Activated T-cell treated with anti-CD3 and anti-CD28 coated beads, Interleukin-2, amount 50 U/mL, for 24 hours (primary cell): ENCODE results near the gene SNAP25.

ENCODE experiments used
- DNase-seq: peaks from one replicate; pipeline ENCODE4 v3.0.0-alpha.2; 2020
- H3K27ac Mint-ChIP-seq: 2 replicates; pipeline ENCODE4 v1.8.0; 2020; ENCODE audit warnings: mild to moderate bottlenecking, mixed read lengths
- H3K27me3 Mint-ChIP-seq: 2 replicates; pipeline ENCODE4 v1.8.0; 2020; ENCODE audit warnings: mixed read lengths
- H3K36me3 Mint-ChIP-seq: 2 replicates; pipeline ENCODE4 v1.8.0; 2020; ENCODE audit warnings: low read depth, mixed read lengths
- H3K4me1 Mint-ChIP-seq: 2 replicates; pipeline ENCODE4 v1.8.0; 2020; ENCODE audit warnings: low read depth, mixed read lengths
- H3K4me3 Mint-ChIP-seq: 2 replicates; pipeline ENCODE4 v1.8.0; 2020; ENCODE audit warnings: mild to moderate bottlenecking, moderate library complexity, mixed read lengths
- H3K9me3 Mint-ChIP-seq: 2 replicates; pipeline ENCODE4 v1.8.0; 2020; ENCODE audit warnings: mixed read lengths

Gene SNAP25

GRCh38 chr20:10264166-10264558 is 45.5 kb downstream of the SNAP25 start:
- Mint-ChIP-seq H3K4me3 (no peak overlapping the region), H3K27ac (no peak overlapping the region), H3K9me3 (no peaks in the 10 kb centered on the region), H3K27me3 (peaks cover 4% of the 10 kb centered on the region), H3K36me3 (no peaks in the 10 kb centered on the region), H3K4me1 (no peaks in the 10 kb centered on the region)
- no peak for DNase-seq

- Mint-ChIP-seq H3K36me3 (no peaks in the 10 kb centered on the region), H3K27ac (no peak overlapping the region), H3K4me1 (no peaks in the 10 kb centered on the region), H3K27me3 (no peaks in the 10 kb centered on the region), H3K4me3 (no peak overlapping the region), H3K9me3 (no peaks in the 10 kb centered on the region)
- no peak for DNase-seq
These were observed 50.0 kb downstream of the SNAP25 start for GRCh38 chr20:10268636-10269035.

DNA sequence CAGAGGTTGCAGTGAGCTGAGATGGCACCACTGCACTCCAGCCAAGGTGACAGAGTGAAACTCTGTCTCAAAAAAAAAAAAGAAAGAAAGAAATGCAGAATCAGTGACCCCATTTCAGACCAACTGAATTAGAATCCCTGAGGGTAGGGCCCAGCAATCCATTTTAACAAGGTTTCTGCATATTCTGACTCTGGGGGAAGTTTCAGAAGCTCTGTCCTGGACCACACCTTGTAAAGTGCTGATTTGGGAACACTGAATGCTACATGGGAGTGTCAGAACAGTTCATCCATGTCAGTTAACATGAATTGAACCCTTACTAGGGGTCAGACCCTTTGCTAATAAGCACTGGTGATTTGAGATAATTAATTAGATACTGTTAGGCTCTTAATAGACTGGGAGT is 52.0 kb downstream of the SNAP25 start:
- DNase-seq, result no peak
- Mint-ChIP-seq H3K36me3 (no peaks in the 10 kb centered on the region), H3K27ac (no peak overlapping the region), H3K9me3 (no peaks in the 10 kb centered on the region), H3K27me3 (no peaks in the 10 kb centered on the region), H3K4me3 (no peak overlapping the region), H3K4me1 (no peaks in the 10 kb centered on the region)

DNA sequence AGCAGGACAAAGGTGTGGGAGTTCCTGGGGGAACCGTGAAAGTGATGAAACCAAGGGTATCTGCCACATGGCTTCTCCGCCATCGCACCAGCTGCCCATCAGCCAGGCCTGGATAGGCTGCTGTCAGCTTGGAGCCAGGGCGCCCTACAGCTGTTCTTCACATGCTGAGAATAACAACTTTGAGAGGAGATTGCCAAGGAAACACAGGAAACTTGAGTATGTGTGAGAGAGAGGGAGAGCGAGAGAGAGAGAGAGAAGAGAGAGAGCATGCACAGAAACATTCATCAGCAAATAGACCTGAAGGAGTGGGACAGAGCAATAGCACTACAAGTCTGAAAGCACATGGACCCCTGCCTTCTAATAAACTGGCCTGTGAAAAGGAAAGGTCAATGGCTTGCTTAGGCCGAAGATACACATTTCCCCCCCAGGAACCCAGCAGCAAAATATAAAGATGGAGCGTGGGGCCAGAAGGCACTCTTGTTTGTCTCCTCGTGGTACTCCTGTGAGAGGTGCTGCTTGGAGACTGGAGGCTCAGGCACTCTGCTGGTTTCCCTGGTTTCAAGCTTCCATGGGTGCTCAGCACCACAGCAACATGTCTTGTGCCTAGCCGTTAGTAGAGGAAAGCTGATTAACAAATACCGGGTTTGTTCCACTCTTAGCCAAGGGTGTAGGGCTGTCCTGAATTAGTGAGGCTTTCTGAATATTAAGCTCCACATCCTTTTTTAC is 53.0 kb downstream of the SNAP25 start:
- H3K4me3 Mint-ChIP-seq, result no peak overlapping the region
- H3K27ac Mint-ChIP-seq, result no peak overlapping the region
- DNase-seq, result no peak
- no peaks in the 10 kb centered on the region for H3K4me1 Mint-ChIP-seq
- H3K9me3 Mint-ChIP-seq, result no peaks in the 10 kb centered on the region
- no peaks in the 10 kb centered on the region for H3K36me3 Mint-ChIP-seq
- no peaks in the 10 kb centered on the region for H3K27me3 Mint-ChIP-seq

GRCh38 chr20:10276878-10277580 is 58.4 kb downstream of the SNAP25 start:
- no peak overlapping the region for H3K4me3 Mint-ChIP-seq
- peaks cover 15% of the 10 kb centered on the region for H3K27me3 Mint-ChIP-seq
- DNase-seq, result no peak
- no peaks in the 10 kb centered on the region for H3K9me3 Mint-ChIP-seq
- no peaks in the 10 kb centered on the region for H3K36me3 Mint-ChIP-seq
- H3K27ac Mint-ChIP-seq, result no peak overlapping the region
- H3K4me1 Mint-ChIP-seq, result no peaks in the 10 kb centered on the region

GRCh38 chr20:10277616-10278015 is 59.0 kb downstream of the SNAP25 start:
- H3K27ac Mint-ChIP-seq, result no peak overlapping the region
- H3K4me3 Mint-ChIP-seq, result no peak overlapping the region
- peaks cover 15% of the 10 kb centered on the region for H3K27me3 Mint-ChIP-seq
- no peaks in the 10 kb centered on the region for H3K4me1 Mint-ChIP-seq
- H3K9me3 Mint-ChIP-seq, result no peaks in the 10 kb centered on the region
- no peaks in the 10 kb centered on the region for H3K36me3 Mint-ChIP-seq
- no peak for DNase-seq

DNA sequence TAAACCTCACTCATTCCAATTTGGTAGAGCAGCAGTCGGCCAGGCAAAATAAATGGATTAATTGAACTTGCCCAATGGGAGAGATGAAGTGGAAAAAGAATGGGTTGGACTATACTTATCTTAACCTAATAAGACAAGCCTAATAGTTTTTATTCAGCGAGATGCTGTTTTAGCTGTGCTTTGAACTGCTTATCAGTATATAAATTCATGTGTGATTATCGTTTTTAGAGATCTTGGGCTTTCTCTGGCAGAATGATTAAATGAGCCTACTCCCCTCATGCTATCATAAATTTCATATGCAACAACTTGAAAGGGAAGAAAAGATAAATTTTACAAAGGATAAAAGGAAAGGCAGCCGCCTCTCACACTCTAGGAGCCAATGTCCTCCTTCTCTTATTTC is 59.8 kb downstream of the SNAP25 start:
- Mint-ChIP-seq H3K36me3 (no peaks in the 10 kb centered on the region), H3K9me3 (no peaks in the 10 kb centered on the region), H3K4me1 (no peaks in the 10 kb centered on the region), H3K4me3 (no peak overlapping the region), H3K27ac (no peak overlapping the region), H3K27me3 (peaks cover 15% of the 10 kb centered on the region)
- no peak for DNase-seq

- no peak overlapping the region for H3K4me3 Mint-ChIP-seq
- H3K27ac Mint-ChIP-seq, result no peak overlapping the region
- peaks cover 15% of the 10 kb centered on the region for H3K27me3 Mint-ChIP-seq
- no peaks in the 10 kb centered on the region for H3K36me3 Mint-ChIP-seq
- DNase-seq, result no peak
- no peaks in the 10 kb centered on the region for H3K9me3 Mint-ChIP-seq
- H3K4me1 Mint-ChIP-seq, result no peaks in the 10 kb centered on the region
These were observed 61.6 kb downstream of the SNAP25 start for GRCh38 chr20:10280018-10280908.

DNA sequence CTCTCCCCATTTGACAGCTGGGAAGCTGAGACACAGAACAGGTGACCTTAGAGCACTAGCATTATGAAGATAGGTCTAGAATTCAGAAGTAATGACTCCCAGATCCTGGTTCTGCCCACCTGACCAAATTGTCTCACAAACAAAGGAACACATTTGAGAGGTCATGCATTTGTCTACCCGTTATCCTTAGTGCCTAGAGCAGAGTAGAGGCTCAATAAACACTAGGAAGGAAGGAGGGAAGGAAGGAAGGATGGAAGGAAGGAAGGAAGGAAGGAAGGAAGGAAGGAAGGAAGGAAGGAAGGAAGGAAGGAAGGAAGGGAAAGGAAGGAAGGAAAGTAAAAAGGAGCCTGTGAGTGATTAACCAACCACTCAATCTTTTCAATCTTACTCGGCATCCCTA is 63.3 kb downstream of the SNAP25 start:
- H3K9me3 Mint-ChIP-seq, result no peaks in the 10 kb centered on the region
- no peak overlapping the region for H3K4me3 Mint-ChIP-seq
- no peaks in the 10 kb centered on the region for H3K36me3 Mint-ChIP-seq
- no peak overlapping the region for H3K27ac Mint-ChIP-seq
- DNase-seq, result no peak
- H3K4me1 Mint-ChIP-seq, result no peaks in the 10 kb centered on the region
- H3K27me3 Mint-ChIP-seq, result peaks cover 19% of the 10 kb centered on the region

DNA sequence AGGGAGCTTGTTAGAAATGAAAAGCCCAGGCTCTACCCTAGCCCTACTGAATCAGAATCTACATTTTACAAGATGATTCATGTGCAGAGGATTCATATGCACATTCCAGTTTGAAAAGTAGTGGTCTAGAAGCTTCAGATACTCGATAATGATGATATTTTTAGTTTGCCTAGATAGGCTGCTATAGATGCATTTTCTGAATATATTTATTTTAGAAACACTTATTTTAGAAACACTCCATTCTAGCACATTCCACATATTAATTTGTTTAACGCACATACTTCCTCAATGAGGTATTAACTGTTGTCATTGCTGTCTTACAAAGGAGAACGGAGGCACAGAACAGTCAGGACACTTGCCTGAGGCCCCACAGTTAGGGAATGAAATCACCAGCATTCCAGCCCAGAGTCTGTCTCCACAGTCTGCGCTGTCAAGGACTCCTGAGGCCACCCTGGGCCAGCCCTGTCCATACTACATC is 64.4 kb downstream of the SNAP25 start:
- Mint-ChIP-seq H3K4me3 (no peak overlapping the region), H3K36me3 (no peaks in the 10 kb centered on the region), H3K9me3 (no peaks in the 10 kb centered on the region), H3K27ac (no peak overlapping the region), H3K4me1 (no peaks in the 10 kb centered on the region), H3K27me3 (peaks cover 15% of the 10 kb centered on the region)
- no peak for DNase-seq

- no peak for DNase-seq
- Mint-ChIP-seq H3K27ac (no peak overlapping the region), H3K9me3 (no peaks in the 10 kb centered on the region), H3K4me1 (no peaks in the 10 kb centered on the region), H3K4me3 (no peak overlapping the region), H3K27me3 (peaks cover 14% of the 10 kb centered on the region), H3K36me3 (no peaks in the 10 kb centered on the region)
These were observed 67.7 kb downstream of the SNAP25 start for GRCh38 chr20:10286356-10286755.

- Mint-ChIP-seq H3K27me3 (peaks cover 18% of the 10 kb centered on the region), H3K4me1 (no peaks in the 10 kb centered on the region), H3K36me3 (no peaks in the 10 kb centered on the region), H3K27ac (no peak overlapping the region), H3K4me3 (no peak overlapping the region), H3K9me3 (no peaks in the 10 kb centered on the region)
- DNase-seq, result no peak
These were observed 69.8 kb downstream of the SNAP25 start for GRCh38 chr20:10288421-10288820.

DNA sequence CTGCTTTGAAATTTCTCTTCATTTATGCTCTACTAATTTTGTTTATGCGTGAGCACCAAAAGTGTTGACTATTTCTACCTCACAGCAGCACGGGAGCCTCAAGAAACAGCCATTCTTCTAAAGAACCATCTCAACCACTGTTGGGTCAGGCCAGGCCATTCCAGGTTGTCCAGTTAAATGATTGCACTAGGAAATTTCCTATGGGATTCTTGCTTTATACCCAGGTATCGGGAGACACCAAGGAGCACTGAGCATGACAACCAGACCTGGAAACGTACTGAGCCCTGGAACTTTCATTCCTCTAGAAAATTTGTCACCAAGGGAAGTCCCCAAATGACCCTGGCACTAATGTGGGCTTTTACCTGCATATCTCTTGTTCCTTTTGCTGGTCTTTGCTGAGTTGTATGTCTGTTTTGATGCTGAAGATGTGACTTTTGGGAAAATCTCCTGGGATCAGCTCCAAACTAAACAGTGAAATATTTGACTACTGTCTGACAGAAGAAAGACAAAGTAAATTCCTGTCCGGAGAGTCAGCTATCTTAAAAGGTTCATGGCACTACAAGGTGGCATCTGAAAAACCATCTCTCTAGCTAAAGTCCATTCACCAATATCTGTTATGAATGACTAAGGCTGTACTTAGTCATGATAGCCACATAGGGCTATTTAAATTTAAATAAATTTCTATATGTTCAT is 70.5 kb downstream of the SNAP25 start:
- no peaks in the 10 kb centered on the region for H3K36me3 Mint-ChIP-seq
- H3K27me3 Mint-ChIP-seq, result peaks cover 21% of the 10 kb centered on the region
- H3K4me1 Mint-ChIP-seq, result no peaks in the 10 kb centered on the region
- H3K9me3 Mint-ChIP-seq, result no peaks in the 10 kb centered on the region
- no peak overlapping the region for H3K27ac Mint-ChIP-seq
- no peak overlapping the region for H3K4me3 Mint-ChIP-seq
- no peak for DNase-seq

GRCh38 chr20:10291568-10292248 is 73.1 kb downstream of the SNAP25 start:
- H3K9me3 Mint-ChIP-seq, result no peaks in the 10 kb centered on the region
- no peak for DNase-seq
- peaks cover 2% of the 10 kb centered on the region for H3K4me1 Mint-ChIP-seq
- H3K27me3 Mint-ChIP-seq, result peaks cover 17% of the 10 kb centered on the region
- no peak overlapping the region for H3K27ac Mint-ChIP-seq
- H3K36me3 Mint-ChIP-seq, result no peaks in the 10 kb centered on the region
- no peak overlapping the region for H3K4me3 Mint-ChIP-seq
